Neural progenitor cell (in vitro differentiated cells): ENCODE data around the gene DCST2. TPM values are rescaled to one million over a fixed set of nuclear protein-coding genes. Genes with fewer than 3 reads are reported as not detected.

Source experiments
- DNase-seq: peaks from one replicate; pipeline ENCODE4 v3.0.0-alpha.2; 2016; ENCODE audit warnings: low spot score
- H2AFZ ChIP-seq: fragments of 200-600 bp; sonication (generic); replicated peaks from 2 replicates; pipeline ENCODE4 v1.6.1; 2016; ENCODE audit warnings: antibody characterized with exemption
- H3F3A ChIP-seq: fragments of 200-600 bp; sonication (generic); 2 replicates; pipeline ENCODE4 v1.6.1; 2016; ENCODE audit warnings: antibody characterized with exemption, low read depth
- H3K27ac ChIP-seq: fragments of 200-600 bp; sonication (generic); 2 replicates; pipeline ENCODE4 v1.5.1; 2016; ENCODE audit warnings: mild to moderate bottlenecking
- H3K27me3 ChIP-seq: fragments of 200-600 bp; sonication (generic); 2 replicates; pipeline ENCODE4 v1.6.1; 2016; ENCODE audit warnings: mild to moderate bottlenecking, moderate library complexity
- H3K36me3 ChIP-seq: fragments of 200-600 bp; sonication (generic); 2 replicates; pipeline ENCODE4 v1.5.1; 2016
- H3K4me1 ChIP-seq: fragments of 200-600 bp; sonication (generic); 2 replicates; pipeline ENCODE4 v1.6.1; 2016; ENCODE audit warnings: mixed run types
- H3K4me2 ChIP-seq: fragments of 200-600 bp; sonication (generic); 2 replicates; pipeline ENCODE4 v1.6.1; 2016
- H3K4me3 ChIP-seq: fragments of 200-600 bp; sonication (generic); 2 replicates; pipeline ENCODE4 v1.5.1; 2016
- H3K79me2 ChIP-seq: fragments of 200-600 bp; sonication (generic); 2 replicates; pipeline ENCODE4 v1.6.1; 2016; ENCODE audit warnings: low read depth
- H3K9ac ChIP-seq: fragments of 200-600 bp; sonication (generic); 2 replicates; pipeline ENCODE4 v1.6.1; 2016
- H3K9me3 ChIP-seq: fragments of 200-600 bp; sonication (generic); 2 replicates; pipeline ENCODE4 v1.5.1; 2016; ENCODE audit warnings: low read depth
- H4K20me1 ChIP-seq: fragments of 200-600 bp; sonication (generic); 2 replicates; pipeline ENCODE4 v1.6.1; 2016; ENCODE audit warnings: low read depth
- H3K27ac Mint-ChIP-seq: 3 replicates; pipeline ENCODE4 v1.8.0; 2021; ENCODE audit warnings: mixed read lengths
- H3K27me3 Mint-ChIP-seq: 2 replicates; pipeline ENCODE4 v1.8.0; 2022; ENCODE audit warnings: low read depth, mild to moderate bottlenecking, inconsistent platforms, moderate library complexity, mixed read lengths; ENCODE audit not compliant: insufficient read depth
- H3K36me3 Mint-ChIP-seq: 3 replicates; pipeline ENCODE4 v1.8.0; 2021; ENCODE audit warnings: mixed read lengths
- H3K4me1 Mint-ChIP-seq: 3 replicates; pipeline ENCODE4 v1.8.0; 2021; ENCODE audit warnings: mixed read lengths
- H3K4me3 Mint-ChIP-seq: 3 replicates; pipeline ENCODE4 v1.8.0; 2021; ENCODE audit warnings: mild to moderate bottlenecking, moderate library complexity, mixed read lengths
- H3K9me3 Mint-ChIP-seq: 3 replicates; pipeline ENCODE4 v1.8.0; 2020; ENCODE audit warnings: mixed read lengths
- EZH2 ChIP-seq: fragments of 200-600 bp; sonication (generic); IDR thresholded peaks from 2 replicates; pipeline ENCODE4 v1.6.1; 2017; ENCODE audit warnings: antibody characterized with exemption, mild to moderate bottlenecking, moderate library complexity
- EZH2phosphoT487 ChIP-seq: fragments of 200-600 bp; sonication (generic); IDR thresholded peaks from 2 replicates; pipeline ENCODE4 v1.6.1; 2017; ENCODE audit warnings: antibody characterized with exemption
- total RNA-seq: library from RNA; depleted of rRNA; stranded (reverse); fragments of >200 nt; gene quantifications from 2 replicates; pipeline ENCODE4 v1.2.3, GENCODE V29; 2015; ENCODE audit warnings: low replicate concordance
- TF ChIP-seq, protein P1 (sequence below): fragments of 200-600 bp; sonication (generic); IDR thresholded peaks from 2 replicates; pipeline ENCODE4 v1.5.1; 2017; ENCODE audit warnings: antibody characterized with exemption, mild to moderate bottlenecking

Gene DCST2
- total RNA-seq, 1 donor from 2014 or later = 1.8 TPM

DNA sequence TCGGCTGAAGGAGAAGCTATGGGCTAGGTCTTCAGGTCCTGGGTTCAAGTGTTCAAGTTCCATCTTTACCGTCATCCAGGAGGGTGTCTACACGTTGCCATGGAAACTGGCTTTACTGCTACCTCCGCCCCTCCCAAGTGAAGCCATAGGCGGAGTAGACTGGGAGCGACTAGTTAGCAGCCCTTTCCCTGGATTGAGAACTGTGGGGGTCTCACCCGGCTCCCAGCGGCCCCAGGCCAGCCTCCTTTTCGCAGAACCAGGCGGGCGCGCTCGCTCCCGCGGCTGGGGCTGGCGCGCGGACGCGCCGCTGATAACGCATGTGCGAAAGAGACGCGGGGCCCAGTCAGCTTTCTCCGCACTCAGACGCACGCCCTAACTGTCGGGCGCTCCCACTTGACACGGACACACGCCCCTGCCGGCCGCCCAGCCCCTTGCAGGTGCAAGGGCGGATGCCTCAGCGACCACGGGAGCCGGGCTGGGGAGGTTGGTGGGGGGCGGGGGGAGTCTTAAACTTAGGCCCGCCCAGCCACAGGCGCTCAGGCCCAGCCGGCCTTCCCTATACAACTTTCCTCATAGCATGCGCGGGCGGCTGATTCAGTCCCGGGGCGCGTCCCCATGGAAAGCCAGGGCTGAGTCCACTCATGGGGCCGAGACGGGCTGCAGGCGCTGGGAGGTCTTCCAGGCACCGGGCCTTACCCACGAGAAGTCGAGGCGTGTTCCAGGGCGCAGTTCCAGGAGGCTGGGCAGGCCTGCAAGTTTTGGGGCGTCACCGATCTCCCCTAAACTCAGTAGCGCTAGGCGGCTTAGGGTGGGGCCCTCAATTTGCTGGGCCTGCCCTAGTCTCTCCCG, 37.4 kb upstream of the DCST2 start:
- DNase-seq = peak; percentile 95
- Histone ChIP-seq H3K27ac (no peak overlapping the region), H2AFZ (peak overlapping the region; percentile 3), H4K20me1 (peaks cover 24% of the 10 kb centered on the region), H3F3A (peaks cover 44% of the 10 kb centered on the region), H3K4me3 (peak overlapping the region; percentile 43), H3K4me1 (peaks cover 19% of the 10 kb centered on the region), H3K79me2 (no peaks in the 10 kb centered on the region), H3K9me3 (no peaks in the 10 kb centered on the region), H3K4me2 (peak overlapping the region; percentile 75), H3K27me3 (peaks cover 53% of the 10 kb centered on the region), H3K36me3 (no peaks in the 10 kb centered on the region), H3K9ac (no peak overlapping the region)
- no peaks in the 10 kb centered on the region for H3K9me3 Mint-ChIP-seq
- peaks cover 8% of the 10 kb centered on the region for H3K36me3 Mint-ChIP-seq
- TF ChIP-seq, protein P1, sequence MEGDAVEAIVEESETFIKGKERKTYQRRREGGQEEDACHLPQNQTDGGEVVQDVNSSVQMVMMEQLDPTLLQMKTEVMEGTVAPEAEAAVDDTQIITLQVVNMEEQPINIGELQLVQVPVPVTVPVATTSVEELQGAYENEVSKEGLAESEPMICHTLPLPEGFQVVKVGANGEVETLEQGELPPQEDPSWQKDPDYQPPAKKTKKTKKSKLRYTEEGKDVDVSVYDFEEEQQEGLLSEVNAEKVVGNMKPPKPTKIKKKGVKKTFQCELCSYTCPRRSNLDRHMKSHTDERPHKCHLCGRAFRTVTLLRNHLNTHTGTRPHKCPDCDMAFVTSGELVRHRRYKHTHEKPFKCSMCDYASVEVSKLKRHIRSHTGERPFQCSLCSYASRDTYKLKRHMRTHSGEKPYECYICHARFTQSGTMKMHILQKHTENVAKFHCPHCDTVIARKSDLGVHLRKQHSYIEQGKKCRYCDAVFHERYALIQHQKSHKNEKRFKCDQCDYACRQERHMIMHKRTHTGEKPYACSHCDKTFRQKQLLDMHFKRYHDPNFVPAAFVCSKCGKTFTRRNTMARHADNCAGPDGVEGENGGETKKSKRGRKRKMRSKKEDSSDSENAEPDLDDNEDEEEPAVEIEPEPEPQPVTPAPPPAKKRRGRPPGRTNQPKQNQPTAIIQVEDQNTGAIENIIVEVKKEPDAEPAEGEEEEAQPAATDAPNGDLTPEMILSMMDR = peak; percentile 63
- TF ChIP-seq EZH2 = no peak
- no peak overlapping the region for H3K27ac Mint-ChIP-seq
- H3K4me1 Mint-ChIP-seq = peaks cover 44% of the 10 kb centered on the region
- H3K27me3 Mint-ChIP-seq = peaks cover 14% of the 10 kb centered on the region
- peak overlapping the region; percentile 77 for H3K4me3 Mint-ChIP-seq

DNA sequence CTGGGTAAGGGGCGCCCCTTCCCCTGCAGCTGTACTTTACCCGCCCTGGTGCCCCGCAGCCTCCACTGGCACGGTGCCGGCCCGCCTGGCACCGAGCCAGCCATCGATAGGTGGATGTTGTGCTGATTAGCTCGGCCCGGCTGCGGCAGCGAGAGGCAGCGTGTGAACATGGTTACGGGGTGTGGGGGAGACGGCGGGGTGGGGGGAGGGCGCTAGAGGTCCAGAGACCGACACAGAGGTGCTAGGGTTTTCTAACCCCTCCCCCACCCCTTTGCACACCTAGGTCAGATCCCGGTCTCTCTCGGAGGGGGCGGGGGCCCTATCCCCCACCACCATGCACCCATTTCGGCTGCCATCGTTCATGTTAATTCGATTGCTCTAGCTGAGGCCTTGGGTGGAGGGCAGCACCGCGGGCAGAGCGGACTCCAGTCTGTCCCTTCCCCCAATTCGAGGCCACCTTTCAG, 36.6 kb upstream of the DCST2 start:
- Histone ChIP-seq H3K36me3 (no peaks in the 10 kb centered on the region), H3K27ac (no peak overlapping the region), H3K9me3 (no peaks in the 10 kb centered on the region), H3K79me2 (peaks cover 1% of the 10 kb centered on the region), H2AFZ (no peak overlapping the region), H3K4me1 (peaks cover 19% of the 10 kb centered on the region), H3K4me3 (peak overlapping the region; percentile 43), H4K20me1 (peaks cover 24% of the 10 kb centered on the region), H3K9ac (no peak overlapping the region), H3K27me3 (peaks cover 49% of the 10 kb centered on the region), H3K4me2 (peak overlapping the region; percentile 75), H3F3A (peaks cover 40% of the 10 kb centered on the region)
- Mint-ChIP-seq H3K4me3 (peak overlapping the region; percentile 67), H3K4me1 (peaks cover 40% of the 10 kb centered on the region), H3K9me3 (no peaks in the 10 kb centered on the region), H3K27me3 (peaks cover 13% of the 10 kb centered on the region), H3K27ac (no peak overlapping the region), H3K36me3 (peaks cover 9% of the 10 kb centered on the region)
- TF ChIP-seq, protein P1 = no peak
- TF ChIP-seq EZH2 = no peak
- TF ChIP-seq EZH2phosphoT487 = no peak
- DNase-seq = no peak

DNA sequence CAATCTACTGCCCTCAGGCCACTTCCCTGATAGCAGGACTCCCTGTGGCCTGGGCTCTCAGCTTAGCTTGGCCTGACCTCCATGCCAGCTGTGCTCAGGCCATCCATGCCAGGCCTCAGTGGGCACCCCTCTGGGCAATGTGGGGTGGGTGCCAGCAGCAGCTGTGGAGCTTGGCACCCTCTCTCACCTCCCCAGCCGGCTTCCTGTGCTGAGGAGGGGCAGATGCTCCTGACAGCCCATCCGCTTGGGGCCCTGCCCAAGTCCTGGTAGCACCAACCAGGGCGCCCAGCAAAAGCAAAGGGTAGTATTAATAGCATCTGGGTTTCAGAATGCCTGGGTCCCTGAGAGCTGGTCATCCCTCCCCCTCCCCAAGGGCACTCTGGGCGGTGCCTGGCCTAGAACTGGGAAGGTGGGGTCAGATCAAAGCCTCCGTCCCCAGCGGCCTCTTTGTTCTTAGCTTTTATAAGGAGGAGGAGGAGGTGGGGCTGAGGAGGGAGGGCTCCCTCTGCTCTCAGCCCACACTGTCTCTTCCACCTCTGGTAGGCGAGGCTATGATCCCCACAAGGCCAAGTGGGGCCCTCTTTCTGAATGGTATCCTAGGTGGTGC, 36.1 kb upstream of the DCST2 start:
- H3K79me2 ChIP-seq = peaks cover 7% of the 10 kb centered on the region
- peak overlapping the region; percentile 75 for H3K4me2 ChIP-seq
- no peak overlapping the region for H2AFZ ChIP-seq
- H3K36me3 ChIP-seq = no peaks in the 10 kb centered on the region
- Mint-ChIP-seq H3K4me1 (peaks cover 46% of the 10 kb centered on the region), H3K27ac (no peak overlapping the region), H3K4me3 (peak overlapping the region; percentile 54), H3K36me3 (peaks cover 9% of the 10 kb centered on the region), H3K9me3 (no peaks in the 10 kb centered on the region), H3K27me3 (peaks cover 12% of the 10 kb centered on the region)
- H3F3A ChIP-seq = peaks cover 44% of the 10 kb centered on the region
- H3K4me1 ChIP-seq = peaks cover 23% of the 10 kb centered on the region
- H3K27me3 ChIP-seq = peaks cover 44% of the 10 kb centered on the region
- no peak for TF ChIP-seq EZH2phosphoT487
- TF ChIP-seq, protein P1 = no peak
- no peak for TF ChIP-seq EZH2
- peak; percentile 60 for DNase-seq
- no peaks in the 10 kb centered on the region for H3K9me3 ChIP-seq
- H3K4me3 ChIP-seq = no peak overlapping the region
- no peak overlapping the region for H3K27ac ChIP-seq
- H3K9ac ChIP-seq = no peak overlapping the region
- H4K20me1 ChIP-seq = peaks cover 30% of the 10 kb centered on the region
